PC-9 (cell line): ENCODE data around the gene RPA3. TPM values are rescaled to one million over a fixed set of nuclear protein-coding genes. Genes with fewer than 3 reads are reported as not detected.
A peak's percentile ranks its signal among the peaks of the same experiment; 100 is the strongest.

Experiments used
- Bru-seq: library from RNA; stranded (reverse); fragments of 400-500 nt; gene quantifications from one replicate; lab custom pipeline; 2021; lab: Mats Ljungman, UMichigan
- BruChase-seq, 2 experiments: library from RNA; stranded (reverse); fragments of 400-500 nt; gene quantifications; one replicate each; lab custom pipeline; 2021; lab: Mats Ljungman, UMichigan
- BruUV-seq: library from RNA; stranded (reverse); fragments of 400-500 nt; replicated peaks from 2 replicates; lab custom pipeline; 2021; lab: Mats Ljungman, UMichigan
- CTCF ChIA-PET: fragments of 300-600 bp; sonication (Branson Sonifier 250); formaldehyde crosslinking; loops from one replicate; lab custom pipeline; 2022; ENCODE audit warnings: antibody characterized with exemption; lab: Charles Lee
- POLR2A ChIA-PET: fragments of 300-600 bp; sonication (Branson Sonifier 250); formaldehyde crosslinking; loops from one replicate; lab custom pipeline; 2022; ENCODE audit warnings: antibody characterized with exemption; ENCODE audit not compliant: unreplicated experiment; lab: Charles Lee
- DNase-seq, 2 experiments: peaks; one replicate each; pipeline versions ENCODE4 v3.0.0 to v3.0.0-alpha.2; 2015 to 2022; ENCODE audit warnings: mixed read lengths in 1 of 2
- H2AFZ ChIP-seq: fragments of 200-600 bp; sonication (generic); 2 replicates; pipeline ENCODE4 v1.8.1; 2017; ENCODE audit warnings: antibody characterized with exemption
- H3F3A ChIP-seq: fragments of 200-600 bp; sonication (generic); 2 replicates; pipeline ENCODE4 v1.8.1; 2017; ENCODE audit warnings: antibody characterized with exemption, mild to moderate bottlenecking, low read depth; ENCODE audit not compliant: insufficient read depth
- H3K27ac ChIP-seq: fragments of 200-600 bp; sonication (generic); 2 replicates; pipeline ENCODE4 v1.6.1; 2016; ENCODE audit warnings: mixed run types
- H3K27me3 ChIP-seq: fragments of 200-600 bp; sonication (generic); 2 replicates; pipeline ENCODE4 v1.6.1; 2016; ENCODE audit warnings: low read depth, mixed run types; ENCODE audit not compliant: insufficient read depth
- H3K36me3 ChIP-seq: fragments of 200-600 bp; sonication (generic); 2 replicates; pipeline ENCODE4 v1.6.1; 2016; ENCODE audit warnings: low read depth, mixed run types
- H3K4me1 ChIP-seq: fragments of 200-600 bp; sonication (generic); replicated peaks from 2 replicates; pipeline ENCODE4 v1.6.1; 2016; ENCODE audit warnings: mixed run types; ENCODE audit not compliant: insufficient read depth
- H3K4me2 ChIP-seq: fragments of 200-600 bp; sonication (generic); 2 replicates; pipeline ENCODE4 v1.6.1; 2017; ENCODE audit warnings: mixed run types
- H3K4me3 ChIP-seq: fragments of 200-600 bp; sonication (generic); 2 replicates; pipeline ENCODE4 v1.6.1; 2016; ENCODE audit warnings: mixed run types
- H3K79me2 ChIP-seq: fragments of 200-600 bp; sonication (generic); 2 replicates; pipeline ENCODE4 v1.6.1; 2017; ENCODE audit warnings: low read depth, mixed run types
- H3K9me2 ChIP-seq: fragments of 200-600 bp; sonication (generic); 2 replicates; pipeline ENCODE4 v1.8.1; 2017; ENCODE audit warnings: mild to moderate bottlenecking; ENCODE audit not compliant: insufficient read depth
- H3K9me3 ChIP-seq: fragments of 200-600 bp; sonication (generic); 2 replicates; pipeline ENCODE4 v1.8.1; 2016; ENCODE audit warnings: low read depth; ENCODE audit not compliant: insufficient read depth
- H4K20me1 ChIP-seq: fragments of 200-600 bp; sonication (generic); 2 replicates; pipeline ENCODE4 v1.8.1; 2017; ENCODE audit not compliant: insufficient read depth
- EZH2 ChIP-seq: fragments of 200-600 bp; sonication (generic); IDR thresholded peaks from 2 replicates; pipeline ENCODE4 v1.8.0; 2017; ENCODE audit warnings: antibody characterized with exemption, low read depth
- intact Hi-C: fragments of 100-400 bp; cut with micrococcal nuclease; formaldehyde crosslinking; loops from one replicate; pipeline ENCODE4 v1.10.0; 2022; ENCODE audit not compliant: unreplicated experiment
- long read RNA-seq: library from polyadenylated mRNA; stranded (forward); transcript quantifications from one replicate; pipeline ENCODE4 v2.0.0, GENCODE V29; 2022
- total RNA-seq: library from RNA; stranded (reverse); gene quantifications from 2 replicates; pipeline ENCODE4 v1.2.3, GENCODE V29; 2021
- TF ChIP-seq, protein P1 (sequence below): fragments of 200-600 bp; sonication (generic); conservative IDR thresholded peaks from 2 replicates; pipeline ENCODE4 v1.6.1; 2017; ENCODE audit warnings: mixed run types, antibody characterized with exemption, mild to moderate bottlenecking, moderate library complexity

RPA3 gene
- total RNA-seq (147 and 166 TPM in 2 replicates), Bru-seq, nascent RNA (percentile 43 among the genes with signal in this experiment), BruChase-seq, experiment 1, labeled RNA remaining after a 2-hour chase (percentile 36 among the genes with signal in this experiment), BruChase-seq, experiment 2, labeled RNA remaining after a 6-hour chase (percentile 44 among the genes with signal in this experiment)
- long read RNA-seq, partial matches to known transcripts: 450 of 464 reads
- long read RNA-seq, other reads (novel, unspliced or antisense): 11 of 464 reads

GRCh38 chr7:7718492-7718891 lies at the start of gene RPA3:
TSS of gene RPA3 (minus strand) at chr7:7718607. CDS start at chr7:7640418, 78,189 bp downstream.
- H3K36me3 ChIP-seq: no peaks in the 10 kb centered on the region
- no peaks in the 10 kb centered on the region for H4K20me1 ChIP-seq
- no peaks in the 10 kb centered on the region for H3K79me2 ChIP-seq
- H2AFZ ChIP-seq: no peak within 1 kb of the TSS
- H3K9me2 ChIP-seq: no peaks in the 10 kb centered on the region
- peak within 1 kb of the TSS; percentile 46 for H3K27ac ChIP-seq
- TF ChIP-seq, protein P1, sequence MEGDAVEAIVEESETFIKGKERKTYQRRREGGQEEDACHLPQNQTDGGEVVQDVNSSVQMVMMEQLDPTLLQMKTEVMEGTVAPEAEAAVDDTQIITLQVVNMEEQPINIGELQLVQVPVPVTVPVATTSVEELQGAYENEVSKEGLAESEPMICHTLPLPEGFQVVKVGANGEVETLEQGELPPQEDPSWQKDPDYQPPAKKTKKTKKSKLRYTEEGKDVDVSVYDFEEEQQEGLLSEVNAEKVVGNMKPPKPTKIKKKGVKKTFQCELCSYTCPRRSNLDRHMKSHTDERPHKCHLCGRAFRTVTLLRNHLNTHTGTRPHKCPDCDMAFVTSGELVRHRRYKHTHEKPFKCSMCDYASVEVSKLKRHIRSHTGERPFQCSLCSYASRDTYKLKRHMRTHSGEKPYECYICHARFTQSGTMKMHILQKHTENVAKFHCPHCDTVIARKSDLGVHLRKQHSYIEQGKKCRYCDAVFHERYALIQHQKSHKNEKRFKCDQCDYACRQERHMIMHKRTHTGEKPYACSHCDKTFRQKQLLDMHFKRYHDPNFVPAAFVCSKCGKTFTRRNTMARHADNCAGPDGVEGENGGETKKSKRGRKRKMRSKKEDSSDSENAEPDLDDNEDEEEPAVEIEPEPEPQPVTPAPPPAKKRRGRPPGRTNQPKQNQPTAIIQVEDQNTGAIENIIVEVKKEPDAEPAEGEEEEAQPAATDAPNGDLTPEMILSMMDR: no peak
- no peak for TF ChIP-seq EZH2
- H3K4me2 ChIP-seq: peak within 1 kb of the TSS; percentile 11; the same call in 1 of the 2 replicates
- intact Hi-C loops: no loop called here
- H3K4me3 ChIP-seq: no peak within 1 kb of the TSS
- ChIA-PET CTCF (interaction anchor here (0.6 to 0.7 kb wide), 2 partner anchors 37 to 546 kb away, joined by 3 to 4 read pairs; no protein-coding TSS in a partner anchor), POLR2A (no interaction called here)
- peaks cover 3% of the 10 kb centered on the region; the same call in 1 of the 2 replicates for H3K9me3 ChIP-seq
- BruUV-seq: no TSS peak
- DNase-seq: no peak
- peaks cover 21% of the 10 kb centered on the region for H3K4me1 ChIP-seq
- peaks cover 9% of the 10 kb centered on the region; the same call in 1 of the 2 replicates for H3F3A ChIP-seq
- H3K27me3 ChIP-seq: no peaks in the 10 kb centered on the region

- Histone ChIP-seq H3K9me2 (no peaks in the 10 kb centered on the region), H3K27me3 (no peaks in the 10 kb centered on the region), H3K4me2 (no peak overlapping the region), H3K4me3 (no peak overlapping the region), H3K79me2 (no peaks in the 10 kb centered on the region), H3K36me3 (no peaks in the 10 kb centered on the region), H4K20me1 (no peaks in the 10 kb centered on the region), H2AFZ (no peak overlapping the region), H3K27ac (0 out of 2 replicates have a peak overlapping the region, but pooled peaks have one; percentile 71), H3K9me3 (peaks cover 2% of the 10 kb centered on the region; the same call in 1 of the 2 replicates), H3K4me1 (peaks cover 43% of the 10 kb centered on the region), H3F3A (peaks cover 20% of the 10 kb centered on the region)
- intact Hi-C loops: loop anchor here (10.0 kb wide), 2 partner anchors 342 to 448 kb away; no protein-coding TSS in a partner anchor
- ChIA-PET POLR2A (no interaction called here), CTCF (interaction anchor here (1.7 kb wide), 1 partner anchor 14 kb away, joined by 4 read pairs; no protein-coding TSS in a partner anchor)
- DNase-seq: no peak
- no peak for TF ChIP-seq EZH2
- TF ChIP-seq, protein P1: no peak
- no TSS peak for BruUV-seq
These were observed 48.3 kb upstream of the RPA3 start for GRCh38 chr7:7766671-7767070.

DNA sequence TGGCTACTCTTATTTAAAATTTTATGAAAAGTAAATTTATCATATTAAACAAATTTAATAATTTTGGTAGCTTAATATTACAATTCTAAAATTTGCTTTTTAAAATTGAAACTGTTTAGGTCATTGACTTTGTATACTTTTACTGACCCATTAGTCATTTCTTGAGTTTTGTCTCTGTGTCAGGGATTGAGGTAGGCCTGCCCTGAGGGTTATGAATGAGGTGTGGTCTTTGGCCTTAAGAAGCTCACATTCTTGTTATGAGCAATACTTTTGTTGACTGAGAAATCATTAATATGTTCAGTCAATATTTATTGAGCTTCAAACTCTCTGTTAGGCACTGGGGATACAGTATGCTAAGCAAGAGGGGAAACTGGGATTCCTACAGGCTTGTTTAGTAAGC lies 47.0 kb upstream of the RPA3 start:
- ChIA-PET POLR2A (interaction anchor here (0.6 kb wide), 1 partner anchor 1398 kb away, joined by 5 read pairs; no protein-coding TSS in a partner anchor), CTCF (interaction anchor here (1.1 kb wide), 1 partner anchor 84 kb away, joined by 5 read pairs; no protein-coding TSS in a partner anchor)
- H3K4me1 ChIP-seq: peaks cover 48% of the 10 kb centered on the region
- no peak overlapping the region for H3K4me3 ChIP-seq
- no peaks in the 10 kb centered on the region for H3K36me3 ChIP-seq
- intact Hi-C loops: loop anchor here (1.0 to 10.0 kb wide), 3 partner anchors 30 to 449 kb away; no protein-coding TSS in a partner anchor
- peak in 1 of 2 experiments; percentile 88 for DNase-seq
- no peaks in the 10 kb centered on the region for H3K9me2 ChIP-seq
- no peaks in the 10 kb centered on the region for H3K27me3 ChIP-seq
- H4K20me1 ChIP-seq: no peaks in the 10 kb centered on the region
- TF ChIP-seq EZH2: no peak
- TF ChIP-seq, protein P1: no peak
- H3K4me2 ChIP-seq: peak overlapping the region; percentile 55
- H3F3A ChIP-seq: peaks cover 20% of the 10 kb centered on the region
- no TSS peak for BruUV-seq
- H3K27ac ChIP-seq: peak overlapping the region; percentile 71
- H3K79me2 ChIP-seq: no peaks in the 10 kb centered on the region
- no peak overlapping the region for H2AFZ ChIP-seq
- peaks cover 4% of the 10 kb centered on the region; the same call in 1 of the 2 replicates for H3K9me3 ChIP-seq
